Esophagus muscularis mucosa (tissue), 4 donors: ENCODE measurements around the gene NEU4. TPM values are rescaled to one million over a fixed set of nuclear protein-coding genes. Genes with fewer than 3 reads are reported as not detected.

Source experiments
- DNase-seq: peaks from one replicate; pipeline ENCODE4 v3.0.0-alpha.2; 2017; ENCODE audit errors: extremely low spot score
- H3K27ac ChIP-seq, 4 donors: fragments of 200-600 bp; sonication (generic); replicated peaks in 1 of 4; 1 replicate in 3 of 4; 2 replicates in 1 of 4; pipeline ENCODE4 v1.5.1; 2016 to 2019; ENCODE audit warnings: mild to moderate bottlenecking in 1 of 4
- H3K27me3 ChIP-seq, 4 donors: fragments of 200-600 bp; sonication (generic); one replicate each; pipeline versions ENCODE4 v1.5.1 to v1.6.0; 2016 to 2019
- H3K36me3 ChIP-seq, 4 donors: fragments of 200-600 bp; sonication (generic); one replicate each; pipeline ENCODE4 v1.5.1; 2016 to 2019
- H3K4me1 ChIP-seq, 4 donors: fragments of 200-600 bp; sonication (generic); one replicate each; pipeline ENCODE4 v1.5.1; 2016 to 2019
- H3K4me3 ChIP-seq, 4 donors: fragments of 200-600 bp; sonication (generic); 1 replicate in 2 of 4; 2 replicates in 2 of 4; pipeline ENCODE4 v1.5.1; 2016 to 2019; ENCODE audit warnings: mild to moderate bottlenecking in 4 of 4, moderate library complexity in 1 of 4
- H3K9me3 ChIP-seq, 4 donors: fragments of 200-600 bp; sonication (generic); 1 replicate in 3 of 4; 2 replicates in 1 of 4; pipeline ENCODE4 v1.5.1; 2016 to 2019
- CTCF ChIP-seq, 3 experiments: fragments of 200-600 bp in 2 of 3; fragments of 450-650 bp in 1 of 3; sonication (generic) in 2 of 3; IDR thresholded peaks; one replicate each; pipeline ENCODE4 v1.5.1; 2017 to 2019; ENCODE audit warnings: antibody characterized with exemption in 3 of 3, mild to moderate bottlenecking in 2 of 3, moderate library complexity in 1 of 3
- EP300 ChIP-seq: sonication (generic); formaldehyde crosslinking; IDR thresholded peaks from one replicate; pipeline ENCODE4 v1.6.1; 2017; ENCODE audit warnings: antibody characterized with exemption
- POLR2A ChIP-seq: fragments of 450-650 bp; IDR thresholded peaks from one replicate; pipeline ENCODE4 v1.6.1; 2017; ENCODE audit warnings: antibody characterized with exemption, moderate library complexity, mild to moderate bottlenecking, low read depth
- POLR2AphosphoS5 ChIP-seq, 2 donors: sonication (generic); formaldehyde crosslinking; IDR thresholded peaks; one replicate each; pipeline ENCODE4 v1.6.1; 2017; ENCODE audit warnings: antibody characterized with exemption in 2 of 2
- WGBS: methylation state at CpG from one replicate; pipeline ENCODE4 v1.1.5; 2018; 5-methylcytosine and 5-hydroxymethylcytosine counted together
- intact Hi-C: fragments of 100-400 bp; cut with DNase I; formaldehyde crosslinking; loops from one replicate; pipeline ENCODE4 v1.15.1; 2023
- total RNA-seq, 4 donors: library from RNA; depleted of rRNA; stranded (reverse); fragments of >200 nt; gene quantifications; one replicate each; pipeline versions ENCODE4 v1.1.0 to v1.2.1, GENCODE V29; 2016

Gene NEU4
- total RNA-seq, 4 donors from 2014 or later = 1.5 to 5.4 TPM; not detected in 2

- no peak for TF ChIP-seq CTCF (IDR thresholded peaks at IDR 0.05)
- WGBS = 92% methylated on average over 2 of the region's 2 CpGs
These were observed 55.3 kb downstream of the NEU4 start for GRCh38 chr2:241864168-241864849.

GRCh38 chr2:241864850-241865213 is 55.8 kb downstream of the NEU4 start:
- intact Hi-C loops = no loop called here
- Histone ChIP-seq H3K9me3 (no peaks in the 10 kb centered on the region), H3K27me3 (peaks cover 0 to 75% (median 20%) of the 10 kb centered on the region in 4 donors), H3K36me3 (no peaks in the 10 kb centered on the region), H3K27ac (no peak overlapping the region), H3K4me3 (no peak overlapping the region), H3K4me1 (peaks cover 18 to 40% (median 32%) of the 10 kb centered on the region in 4 donors)
- WGBS = 87% methylated on average over 5 of the region's 5 CpGs
- DNase-seq = no peak
- no peak for TF ChIP-seq EP300
- no peak for TF ChIP-seq CTCF (IDR thresholded peaks at IDR 0.05)
- TF ChIP-seq POLR2A = no peak
- TF ChIP-seq POLR2AphosphoS5 (IDR thresholded peaks at IDR 0.05) = no peak

More at GRCh38 chr2:241864168-241864849, 55.3 kb downstream of the NEU4 start:
- DNase-seq = no peak
- Histone ChIP-seq H3K9me3 (no peaks in the 10 kb centered on the region), H3K4me1 (peaks cover 21 to 45% (median 37%) of the 10 kb centered on the region in 4 donors), H3K27me3 (peaks cover 0 to 70% (median 20%) of the 10 kb centered on the region in 4 donors), H3K4me3 (no peak overlapping the region), H3K27ac (no peak overlapping the region), H3K36me3 (no peaks in the 10 kb centered on the region)
- intact Hi-C loops = no loop called here

GRCh38 chr2:241865416-241865956 is 56.5 kb downstream of the NEU4 start:
- H3K4me3 ChIP-seq = no peak overlapping the region
- H3K27me3 ChIP-seq = peaks cover 0 to 82% (median 21%) of the 10 kb centered on the region in 4 donors
- intact Hi-C loops = no loop called here
- H3K9me3 ChIP-seq = no peaks in the 10 kb centered on the region
- DNase-seq = no peak
- peaks cover 11 to 33% (median 25%) of the 10 kb centered on the region in 4 donors for H3K4me1 ChIP-seq
- H3K27ac ChIP-seq = no peak overlapping the region
- TF ChIP-seq POLR2A (no peak), EP300 (no peak), POLR2AphosphoS5 (IDR thresholded peaks at IDR 0.05) (no peak), CTCF (IDR thresholded peaks at IDR 0.05) (no peak)
- 80% methylated on average over 3 of the region's 3 CpGs for WGBS
- no peaks in the 10 kb centered on the region for H3K36me3 ChIP-seq

- DNase-seq = no peak
- TF ChIP-seq CTCF (IDR thresholded peaks at IDR 0.05) = no peak
- no peak for TF ChIP-seq POLR2AphosphoS5 (IDR thresholded peaks at IDR 0.05)
- TF ChIP-seq EP300 = no peak
- TF ChIP-seq POLR2A = no peak
- WGBS = 39% methylated on average over 10 of the region's 31 CpGs
- H3K36me3 ChIP-seq = no peaks in the 10 kb centered on the region
- no peak overlapping the region for H3K4me3 ChIP-seq
- intact Hi-C loops = no loop called here
- no peaks in the 10 kb centered on the region for H3K9me3 ChIP-seq
- peaks cover 7 to 28% (median 21%) of the 10 kb centered on the region in 4 donors for H3K4me1 ChIP-seq
- H3K27me3 ChIP-seq = peaks cover 0 to 87% (median 21%) of the 10 kb centered on the region in 4 donors
- H3K27ac ChIP-seq = no peak overlapping the region
These were observed 57.2 kb downstream of the NEU4 start for GRCh38 chr2:241865957-241866789.

Other genes with a start within 250 kb of the NEU4 start
- gene THAP4, start 172.0 kb upstream of the NEU4 start, total RNA-seq = 10 to 100 TPM; 37.0 to 69.8 (median 49.6) TPM
- gene ATG4B, start 171.5 kb upstream of the NEU4 start, total RNA-seq = 10 to 100 TPM; 39.1 to 76.0 (median 55.3) TPM
- 10 to 100 TPM in 2 of 4 donors, 1 to 10 TPM in 2; 6.8 to 14.5 (median 10.6) TPM for gene DTYMK, start 122.4 kb upstream of the NEU4 start, total RNA-seq
- gene ING5, start 107.2 kb upstream of the NEU4 start, total RNA-seq = 10 to 100 TPM; 28.1 to 43.8 (median 30.3) TPM
- 10 to 100 TPM; 10.9 to 16.3 (median 11.9) TPM for gene D2HGDH, start 74.6 kb upstream of the NEU4 start, total RNA-seq
- 1 to 10 TPM in 1 of 4 donors, not detected in 3; 2.7 TPM for gene GAL3ST2, start 32.4 kb upstream of the NEU4 start, total RNA-seq
- gene PDCD1, start 49.7 kb downstream of the NEU4 start, total RNA-seq = 1 to 10 TPM in 2 of 4 donors, under 1 TPM in 2; 0.11 to 2.5 (median 1.2) TPM
- gene RTP5, start 60.5 kb downstream of the NEU4 start, total RNA-seq = under 1 TPM in 1 of 4 donors, not detected in 3; 0.17 TPM